ENCODE results near the gene ATAD1.

ATAD1 gene

GRCh38 chr10:87775766-87776165, 42.3 kb downstream of the ATAD1 start:
- Histone ChIP-seq H3K36me3 (ENCODE audit: insufficient read depth) (no peaks in the 10 kb centered on the region), H3K27ac (no peak overlapping the region), H3K9ac (no peak overlapping the region), H3K79me2 (ENCODE audit: insufficient read depth, low read depth) (no peaks in the 10 kb centered on the region), H3K27me3 (ENCODE audit: insufficient read depth, low read depth) (no peaks in the 10 kb centered on the region), H4K20me1 (ENCODE audit: insufficient read depth) (no peaks in the 10 kb centered on the region), H2AFZ (ENCODE audit: low read depth) (no peak overlapping the region), H3K4me3 (IDR thresholded peaks at IDR 0.05; ENCODE audit: insufficient read depth, low read depth, low read length) (no peak overlapping the region), H3K4me2 (no peak overlapping the region), H3K4me1 (ENCODE audit: low read depth, poor library complexity, severe bottlenecking) (peaks cover 11% of the 10 kb centered on the region)
- no peak for TF ChIP-seq CTCF (conservative IDR thresholded peaks at IDR 0.05; ENCODE audit: low read depth, low read length)

- H3K4me3 ChIP-seq (IDR thresholded peaks at IDR 0.05; ENCODE audit: insufficient read depth, low read depth, low read length): no peak overlapping the region
- H3K36me3 ChIP-seq (ENCODE audit: insufficient read depth): no peaks in the 10 kb centered on the region
- no peak overlapping the region for H2AFZ ChIP-seq (ENCODE audit: low read depth)
- H4K20me1 ChIP-seq (ENCODE audit: insufficient read depth): no peaks in the 10 kb centered on the region
- H3K4me1 ChIP-seq (ENCODE audit: low read depth, poor library complexity, severe bottlenecking): peaks cover 11% of the 10 kb centered on the region
- H3K27ac ChIP-seq: no peak overlapping the region
- peak; percentile 74 for TF ChIP-seq CTCF (conservative IDR thresholded peaks at IDR 0.05; ENCODE audit: low read depth, low read length)
- no peaks in the 10 kb centered on the region for H3K27me3 ChIP-seq (ENCODE audit: insufficient read depth, low read depth)
- no peak overlapping the region for H3K9ac ChIP-seq
- H3K4me2 ChIP-seq: no peak overlapping the region
- no peaks in the 10 kb centered on the region for H3K79me2 ChIP-seq (ENCODE audit: insufficient read depth, low read depth)
These were observed 46.0 kb downstream of the ATAD1 start for GRCh38 chr10:87771871-87772500.

- Histone ChIP-seq H3K4me3 (IDR thresholded peaks at IDR 0.05; ENCODE audit: insufficient read depth, low read depth, low read length) (no peak overlapping the region), H3K27me3 (ENCODE audit: insufficient read depth, low read depth) (no peaks in the 10 kb centered on the region), H3K27ac (no peak overlapping the region), H3K36me3 (ENCODE audit: insufficient read depth) (no peaks in the 10 kb centered on the region), H3K4me1 (ENCODE audit: low read depth, poor library complexity, severe bottlenecking) (no peaks in the 10 kb centered on the region), H4K20me1 (ENCODE audit: insufficient read depth) (no peaks in the 10 kb centered on the region), H3K9ac (no peak overlapping the region), H3K79me2 (ENCODE audit: insufficient read depth, low read depth) (no peaks in the 10 kb centered on the region), H3K4me2 (no peak overlapping the region), H2AFZ (ENCODE audit: low read depth) (no peak overlapping the region)
- no peak for TF ChIP-seq CTCF (conservative IDR thresholded peaks at IDR 0.05; ENCODE audit: low read depth, low read length)
These were observed 50.8 kb downstream of the ATAD1 start for GRCh38 chr10:87767253-87767652.

GRCh38 chr10:87765666-87766376, 52.2 kb downstream of the ATAD1 start:
- Histone ChIP-seq H3K36me3 (ENCODE audit: insufficient read depth) (no peaks in the 10 kb centered on the region), H3K9ac (no peak overlapping the region), H3K27me3 (ENCODE audit: insufficient read depth, low read depth) (no peaks in the 10 kb centered on the region)

More at GRCh38 chr10:87765666-87766376, 52.2 kb downstream of the ATAD1 start:
- Histone ChIP-seq H4K20me1 (ENCODE audit: insufficient read depth) (no peaks in the 10 kb centered on the region), H3K27ac (no peak overlapping the region), H3K4me3 (IDR thresholded peaks at IDR 0.05; ENCODE audit: insufficient read depth, low read depth, low read length) (no peak overlapping the region), H3K4me2 (no peak overlapping the region), H2AFZ (ENCODE audit: low read depth) (no peak overlapping the region), H3K4me1 (ENCODE audit: low read depth, poor library complexity, severe bottlenecking) (no peaks in the 10 kb centered on the region), H3K79me2 (ENCODE audit: insufficient read depth, low read depth) (no peaks in the 10 kb centered on the region)
- no peak for TF ChIP-seq CTCF (conservative IDR thresholded peaks at IDR 0.05; ENCODE audit: low read depth, low read length)
